ENCODE results near the gene MAP3K20. TPM values are rescaled to one million over a fixed set of nuclear protein-coding genes. Genes with fewer than 3 reads are reported as not detected.
A peak's percentile ranks its signal among the peaks of the same experiment; 100 is the strongest.

MAP3K20 gene
- total and polyA plus RNA-seq, 7 experiments from 2014 or later = 0.18 to 17.0 (median 1.5) TPM; not detected in 1

DNA sequence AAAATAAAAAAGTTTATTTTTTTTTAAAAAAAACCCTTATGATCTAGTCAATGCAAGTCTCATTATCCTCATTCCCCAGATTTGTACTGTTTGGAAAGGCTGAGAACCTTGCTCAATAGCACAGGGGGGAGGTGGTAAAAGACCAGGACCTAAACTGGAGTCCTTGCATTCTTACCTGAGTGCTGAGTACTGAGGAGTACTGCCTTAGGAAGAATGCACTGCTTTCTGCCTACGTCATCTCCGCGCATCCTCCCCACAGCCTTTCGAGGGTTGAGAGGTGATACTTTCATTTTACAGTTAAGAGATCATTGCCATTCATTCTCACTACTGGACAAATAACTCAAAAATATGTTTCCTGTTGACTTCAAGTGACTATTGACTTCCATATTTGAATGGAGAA, 73.8 kb downstream of the MAP3K20 start:
- ChIA-PET CTCF (interaction anchor here (0.6 kb wide), 1 partner anchor 8 kb away, joined by 4 read pairs; no protein-coding TSS in a partner anchor), POLR2A (no interaction called here)
- no peak overlapping the region for H3K27ac ChIP-seq (ENCODE audit: low read depth, low read length)
- H3K36me3 Mint-ChIP-seq = peaks cover 0 to 10% (median 0%) of the 10 kb centered on the region in 5 donors
- H3K9me3 Mint-ChIP-seq = peaks cover 0 to 6% (median 0%) of the 10 kb centered on the region in 11 donors
- H3K4me3 Mint-ChIP-seq = peak overlapping the region in 1 of 10 donors; percentile 60
- ATAC-seq (peak; percentile 79), DNase-seq (peak in 1 of 9 donors; percentile 54)
- intact Hi-C loops (cut with micrococcal nuclease) = loop anchor here in 1 of 2 donors (1.0 kb wide), 1 partner anchor 12 kb away; no protein-coding TSS in a partner anchor
- no peaks in the 10 kb centered on the region for H3K36me3 ChIP-seq (ENCODE audit: control insufficient read depth in 2 of 3, insufficient read depth in 3 of 3, low read length in 3 of 3)
- peak overlapping the region in 2 of 9 donors; percentile 7 to 86 for H3K27ac Mint-ChIP-seq
- H3K27me3 ChIP-seq (ENCODE audit: control insufficient read depth in 2 of 2, insufficient read depth in 2 of 2, low read length in 2 of 2) = no peaks in the 10 kb centered on the region
- no peaks in the 10 kb centered on the region for H3K9me3 ChIP-seq (ENCODE audit: control insufficient read depth in 2 of 3, low read length in 3 of 3)
- no peak overlapping the region for H3K4me3 ChIP-seq (ENCODE audit: low read length)
- peaks cover 0 to 7% (median 4%) of the 10 kb centered on the region in 5 donors for H3K27me3 Mint-ChIP-seq
- peaks cover 0 to 43% (median 0%) of the 10 kb centered on the region in 7 donors for H3K4me1 Mint-ChIP-seq
- H3K4me1 ChIP-seq (ENCODE audit: control insufficient read depth in 2 of 2, insufficient read depth in 2 of 2, low read length in 2 of 2) = peaks cover 0 to 12% of the 10 kb centered on the region in 2 donors

- Histone ChIP-seq H3K36me3 (ENCODE audit: control insufficient read depth in 2 of 3, insufficient read depth in 3 of 3, low read length in 3 of 3) (no peaks in the 10 kb centered on the region), H3K4me1 (ENCODE audit: control insufficient read depth in 2 of 2, insufficient read depth in 2 of 2, low read length in 2 of 2) (peaks cover 0 to 12% of the 10 kb centered on the region in 2 donors), H3K4me3 (ENCODE audit: low read length) (no peak overlapping the region), H3K9me3 (ENCODE audit: control insufficient read depth in 2 of 3, low read length in 3 of 3) (no peaks in the 10 kb centered on the region), H3K27me3 (ENCODE audit: control insufficient read depth in 2 of 2, insufficient read depth in 2 of 2, low read length in 2 of 2) (no peaks in the 10 kb centered on the region), H3K27ac (ENCODE audit: low read depth, low read length) (no peak overlapping the region)
- intact Hi-C loops (cut with micrococcal nuclease) = no loop called here
- no peak for DNase-seq
- Mint-ChIP-seq H3K36me3 (peaks cover 0 to 14% (median 0%) of the 10 kb centered on the region in 5 donors), H3K27me3 (peaks cover 0 to 12% (median 6%) of the 10 kb centered on the region in 5 donors), H3K9me3 (peaks cover 0 to 6% (median 0%) of the 10 kb centered on the region in 11 donors), H3K4me1 (peaks cover 0 to 42% (median 0%) of the 10 kb centered on the region in 7 donors), H3K4me3 (peak overlapping the region in 1 of 10 donors; percentile 60), H3K27ac (peak overlapping the region in 2 of 9 donors; percentile 7 to 86)
- ATAC-seq = no peak
- POLR2A ChIA-PET = no interaction called here
- CTCF ChIA-PET = no interaction called here
Observed at GRCh38 chr2:173150087-173150486, 74.4 kb downstream of the MAP3K20 start.

DNA sequence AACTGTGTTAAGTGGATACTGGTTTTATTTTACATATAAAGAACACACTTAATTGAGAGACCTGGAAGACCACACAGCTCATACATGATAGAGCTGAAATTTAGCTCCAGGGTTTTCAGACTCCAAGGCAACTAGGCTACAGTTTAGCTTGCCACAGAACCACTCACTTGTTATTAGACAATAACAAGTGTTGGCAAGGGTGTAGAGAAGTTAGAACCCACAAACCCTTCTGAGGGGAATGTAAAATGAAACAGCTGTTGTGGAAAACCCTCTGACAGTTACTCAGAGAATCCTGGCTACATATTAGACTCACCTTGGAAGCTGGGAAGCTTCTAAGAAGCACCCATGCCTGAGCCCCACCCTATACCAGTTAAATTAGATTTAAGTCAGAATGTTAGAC, 75.3 kb downstream of the MAP3K20 start:
- Mint-ChIP-seq H3K27ac (peak overlapping the region in 1 of 9 donors; percentile 4), H3K36me3 (peaks cover 0 to 22% (median 0%) of the 10 kb centered on the region in 5 donors), H3K9me3 (peaks cover 0 to 6% (median 0%) of the 10 kb centered on the region in 11 donors), H3K27me3 (peaks cover 0 to 15% (median 10%) of the 10 kb centered on the region in 5 donors), H3K4me1 (peaks cover 0 to 40% (median 0%) of the 10 kb centered on the region in 7 donors), H3K4me3 (no peak overlapping the region)
- Histone ChIP-seq H3K9me3 (ENCODE audit: control insufficient read depth in 2 of 3, low read length in 3 of 3) (no peaks in the 10 kb centered on the region), H3K4me1 (ENCODE audit: control insufficient read depth in 2 of 2, insufficient read depth in 2 of 2, low read length in 2 of 2) (peaks cover 0 to 12% of the 10 kb centered on the region in 2 donors), H3K4me3 (ENCODE audit: low read length) (no peak overlapping the region), H3K27me3 (ENCODE audit: control insufficient read depth in 2 of 2, insufficient read depth in 2 of 2, low read length in 2 of 2) (no peaks in the 10 kb centered on the region), H3K36me3 (ENCODE audit: control insufficient read depth in 2 of 3, insufficient read depth in 3 of 3, low read length in 3 of 3) (no peaks in the 10 kb centered on the region), H3K27ac (ENCODE audit: low read depth, low read length) (no peak overlapping the region)
- ATAC-seq (no peak), DNase-seq (no peak)
- ChIA-PET POLR2A (no interaction called here), CTCF (no interaction called here)
- intact Hi-C loops (cut with micrococcal nuclease) = loop anchor here in 1 of 2 donors (1.0 kb wide), 1 partner anchor 14 kb away; no protein-coding TSS in a partner anchor

- no peak for DNase-seq
- ChIA-PET POLR2A (no interaction called here), CTCF (no interaction called here)
- no peaks in the 10 kb centered on the region for H3K9me3 ChIP-seq (ENCODE audit: control insufficient read depth in 2 of 3, low read length in 3 of 3)
- peaks cover 0 to 22% (median 0%) of the 10 kb centered on the region in 5 donors for H3K36me3 Mint-ChIP-seq
- no peaks in the 10 kb centered on the region for H3K36me3 ChIP-seq (ENCODE audit: control insufficient read depth in 2 of 3, insufficient read depth in 3 of 3, low read length in 3 of 3)
- H3K9me3 Mint-ChIP-seq = peaks cover 0 to 7% (median 0%) of the 10 kb centered on the region in 11 donors
- no peak overlapping the region for H3K4me3 ChIP-seq (ENCODE audit: low read length)
- H3K27me3 Mint-ChIP-seq = peaks cover 0 to 20% (median 10%) of the 10 kb centered on the region in 5 donors
- H3K4me3 Mint-ChIP-seq = no peak overlapping the region
- H3K27me3 ChIP-seq (ENCODE audit: control insufficient read depth in 2 of 2, insufficient read depth in 2 of 2, low read length in 2 of 2) = no peaks in the 10 kb centered on the region
- peaks cover 0 to 12% of the 10 kb centered on the region in 2 donors for H3K4me1 ChIP-seq (ENCODE audit: control insufficient read depth in 2 of 2, insufficient read depth in 2 of 2, low read length in 2 of 2)
- ATAC-seq = peak; percentile 72
- no peak overlapping the region for H3K27ac ChIP-seq (ENCODE audit: low read depth, low read length)
- intact Hi-C loops (cut with micrococcal nuclease) = loop anchor here in 1 of 2 donors (1.0 kb wide), 1 partner anchor 15 kb away; no protein-coding TSS in a partner anchor
- H3K4me1 Mint-ChIP-seq = peaks cover 0 to 37% (median 0%) of the 10 kb centered on the region in 7 donors
- no peak overlapping the region for H3K27ac Mint-ChIP-seq
Observed at GRCh38 chr2:173151671-173152401, 76.2 kb downstream of the MAP3K20 start.

DNA sequence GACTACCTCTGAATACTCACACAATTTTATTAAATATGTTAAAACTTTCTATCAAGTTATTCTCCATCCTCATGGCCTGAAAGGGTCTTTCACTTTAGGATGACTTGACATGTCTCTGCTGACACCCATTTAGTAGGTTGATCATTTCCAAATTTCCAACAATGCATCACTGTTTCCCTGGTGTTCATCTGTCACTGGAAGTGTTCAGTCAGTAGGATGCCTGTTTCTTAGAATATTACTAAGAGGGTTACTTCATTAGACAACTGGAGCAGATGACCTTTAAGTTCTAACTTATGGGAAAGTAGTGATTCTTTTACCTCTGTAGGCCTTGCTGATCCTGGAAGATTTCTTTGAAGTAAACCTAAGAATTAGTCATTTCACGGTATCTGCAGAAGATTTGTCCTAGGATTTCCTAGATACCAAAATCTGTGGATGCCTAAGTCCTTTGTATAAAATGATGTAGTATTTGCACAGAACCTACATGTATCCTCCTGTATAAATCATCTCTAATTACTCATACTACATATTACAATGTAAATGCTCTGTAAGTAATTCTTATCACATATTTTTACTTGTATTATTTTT, 77.7 kb downstream of the MAP3K20 start:
- CTCF ChIA-PET = no interaction called here

GRCh38 chr2:173157676-173158293, 82.1 kb downstream of the MAP3K20 start:
- ChIA-PET POLR2A (no interaction called here), CTCF (interaction anchor here (0.6 kb wide), 1 partner anchor 9 kb away, joined by 4 read pairs; no protein-coding TSS in a partner anchor)
- Histone ChIP-seq H3K27ac (ENCODE audit: low read depth, low read length) (no peak overlapping the region), H3K27me3 (ENCODE audit: control insufficient read depth in 2 of 2, insufficient read depth in 2 of 2, low read length in 2 of 2) (no peaks in the 10 kb centered on the region), H3K36me3 (ENCODE audit: control insufficient read depth in 2 of 3, insufficient read depth in 3 of 3, low read length in 3 of 3) (no peaks in the 10 kb centered on the region), H3K9me3 (ENCODE audit: control insufficient read depth in 2 of 3, low read length in 3 of 3) (no peaks in the 10 kb centered on the region), H3K4me1 (ENCODE audit: control insufficient read depth in 2 of 2, insufficient read depth in 2 of 2, low read length in 2 of 2) (no peaks in the 10 kb centered on the region), H3K4me3 (ENCODE audit: low read length) (no peak overlapping the region)
- Mint-ChIP-seq H3K36me3 (peaks cover 0 to 18% (median 0%) of the 10 kb centered on the region in 5 donors), H3K4me1 (no peaks in the 10 kb centered on the region), H3K27me3 (peaks cover 0 to 32% (median 7%) of the 10 kb centered on the region in 5 donors), H3K27ac (no peak overlapping the region), H3K4me3 (no peak overlapping the region), H3K9me3 (peaks cover 0 to 4% (median 0%) of the 10 kb centered on the region in 11 donors)
- no peak for DNase-seq
- no peak for ATAC-seq
- intact Hi-C loops (cut with micrococcal nuclease) = no loop called here

More for the DNA sequence above, 77.7 kb downstream of the MAP3K20 start:
- no peak for ATAC-seq
- Histone ChIP-seq H3K4me1 (ENCODE audit: control insufficient read depth in 2 of 2, insufficient read depth in 2 of 2, low read length in 2 of 2) (peaks cover 0 to 12% of the 10 kb centered on the region in 2 donors), H3K27ac (ENCODE audit: low read depth, low read length) (no peak overlapping the region), H3K4me3 (ENCODE audit: low read length) (no peak overlapping the region), H3K36me3 (ENCODE audit: control insufficient read depth in 2 of 3, insufficient read depth in 3 of 3, low read length in 3 of 3) (no peaks in the 10 kb centered on the region), H3K9me3 (ENCODE audit: control insufficient read depth in 2 of 3, low read length in 3 of 3) (no peaks in the 10 kb centered on the region), H3K27me3 (ENCODE audit: control insufficient read depth in 2 of 2, insufficient read depth in 2 of 2, low read length in 2 of 2) (no peaks in the 10 kb centered on the region)
- POLR2A ChIA-PET = no interaction called here
- H3K27me3 Mint-ChIP-seq = peaks cover 0 to 20% (median 10%) of the 10 kb centered on the region in 5 donors
- peaks cover 0 to 7% (median 0%) of the 10 kb centered on the region in 11 donors for H3K9me3 Mint-ChIP-seq
- H3K27ac Mint-ChIP-seq = no peak overlapping the region
- intact Hi-C loops (cut with micrococcal nuclease) = no loop called here
- peaks cover 0 to 22% (median 0%) of the 10 kb centered on the region in 5 donors for H3K36me3 Mint-ChIP-seq
- peaks cover 0 to 32% (median 0%) of the 10 kb centered on the region in 7 donors for H3K4me1 Mint-ChIP-seq
- DNase-seq = no peak
- H3K4me3 Mint-ChIP-seq = no peak overlapping the region
